ENCODE results near the gene ANOS1.

ANOS1 gene

GRCh38 chrX:8683687-8684086 lies 48.2 kb downstream of the ANOS1 start:
- H3K27ac ChIP-seq (ENCODE audit: insufficient read depth in 1 of 2, low read depth in 1 of 2, low read length in 2 of 2, poor library complexity in 1 of 2, severe bottlenecking in 2 of 2) = no peak overlapping the region
- WGBS (ENCODE audit: insufficient coverage) = 89% methylated on average over 5 of the region's 5 CpGs
- peaks cover 0 to 1% (median 0%) of the 10 kb centered on the region in 5 experiments for H3K9me3 ChIP-seq (ENCODE audit: control extremely low read depth in 1 of 5, control insufficient read depth in 4 of 5, insufficient read depth in 2 of 5, low read depth in 1 of 5, low read length in 4 of 5)
- no peaks in the 10 kb centered on the region for H3K27me3 ChIP-seq (replicated peaks in 2 of 5; ENCODE audit: control insufficient read depth in 4 of 5, insufficient read depth in 5 of 5, low read length in 4 of 5)
- ChIA-PET POLR2A (no interaction called here), CTCF (no interaction called here)
- H3K4me3 ChIP-seq (ENCODE audit: control insufficient read depth in 1 of 7, extremely low read depth in 1 of 7, insufficient read depth in 4 of 7, low read depth in 2 of 7, low read length in 6 of 7) = no peak overlapping the region
- no peaks in the 10 kb centered on the region for H3K36me3 ChIP-seq (ENCODE audit: control insufficient read depth in 4 of 4, insufficient read depth in 4 of 4, low read length in 3 of 4)
- no peaks in the 10 kb centered on the region for H3K4me1 ChIP-seq (ENCODE audit: control extremely low read depth in 1 of 4, control insufficient read depth in 4 of 4, insufficient read depth in 4 of 4, low read length in 3 of 4)
- DNase-seq = no peak

- no peaks in the 10 kb centered on the region for H3K27me3 ChIP-seq (replicated peaks in 2 of 5; ENCODE audit: control insufficient read depth in 4 of 5, insufficient read depth in 5 of 5, low read length in 4 of 5)
- WGBS (ENCODE audit: insufficient coverage) = 86% methylated on average over 4 of the region's 7 CpGs
- no peak overlapping the region for H3K4me3 ChIP-seq (ENCODE audit: control insufficient read depth in 1 of 7, extremely low read depth in 1 of 7, insufficient read depth in 4 of 7, low read depth in 2 of 7, low read length in 6 of 7)
- peaks cover 0 to 1% (median 0%) of the 10 kb centered on the region in 5 experiments for H3K9me3 ChIP-seq (ENCODE audit: control extremely low read depth in 1 of 5, control insufficient read depth in 4 of 5, insufficient read depth in 2 of 5, low read depth in 1 of 5, low read length in 4 of 5)
- ChIA-PET POLR2A (no interaction called here), CTCF (no interaction called here)
- no peaks in the 10 kb centered on the region for H3K4me1 ChIP-seq (ENCODE audit: control extremely low read depth in 1 of 4, control insufficient read depth in 4 of 4, insufficient read depth in 4 of 4, low read length in 3 of 4)
- no peak for DNase-seq
- H3K36me3 ChIP-seq (ENCODE audit: control insufficient read depth in 4 of 4, insufficient read depth in 4 of 4, low read length in 3 of 4) = no peaks in the 10 kb centered on the region
- no peak overlapping the region for H3K27ac ChIP-seq (ENCODE audit: insufficient read depth in 1 of 2, low read depth in 1 of 2, low read length in 2 of 2, poor library complexity in 1 of 2, severe bottlenecking in 2 of 2)
Measured at GRCh38 chrX:8679550-8679949, 52.4 kb downstream of the ANOS1 start.

GRCh38 chrX:8675006-8675630 lies 56.8 kb downstream of the ANOS1 start:
- ChIA-PET POLR2A (no interaction called here), CTCF (interaction anchor here (0.7 kb wide), 1 partner anchor 411 kb away, joined by 4 read pairs; no protein-coding TSS in a partner anchor)

GRCh38 chrX:8673201-8673600 lies 58.7 kb downstream of the ANOS1 start:
- Histone ChIP-seq H3K27me3 (replicated peaks in 2 of 5; ENCODE audit: control insufficient read depth in 4 of 5, insufficient read depth in 5 of 5, low read length in 4 of 5) (no peaks in the 10 kb centered on the region), H3K4me3 (ENCODE audit: control insufficient read depth in 1 of 7, extremely low read depth in 1 of 7, insufficient read depth in 4 of 7, low read depth in 2 of 7, low read length in 6 of 7) (no peak overlapping the region), H3K9me3 (ENCODE audit: control extremely low read depth in 1 of 5, control insufficient read depth in 4 of 5, insufficient read depth in 2 of 5, low read depth in 1 of 5, low read length in 4 of 5) (no peaks in the 10 kb centered on the region), H3K4me1 (ENCODE audit: control extremely low read depth in 1 of 4, control insufficient read depth in 4 of 4, insufficient read depth in 4 of 4, low read length in 3 of 4) (no peaks in the 10 kb centered on the region), H3K36me3 (ENCODE audit: control insufficient read depth in 4 of 4, insufficient read depth in 4 of 4, low read length in 3 of 4) (no peaks in the 10 kb centered on the region), H3K27ac (ENCODE audit: insufficient read depth in 1 of 2, low read depth in 1 of 2, low read length in 2 of 2, poor library complexity in 1 of 2, severe bottlenecking in 2 of 2) (no peak overlapping the region)
- WGBS (ENCODE audit: insufficient coverage) = 89% methylated on average over 4 of the region's 5 CpGs
- ChIA-PET CTCF (no interaction called here), POLR2A (no interaction called here)
- DNase-seq = no peak

More at GRCh38 chrX:8675006-8675630, 56.8 kb downstream of the ANOS1 start:
- Histone ChIP-seq H3K4me1 (ENCODE audit: control extremely low read depth in 1 of 4, control insufficient read depth in 4 of 4, insufficient read depth in 4 of 4, low read length in 3 of 4) (no peaks in the 10 kb centered on the region), H3K27me3 (replicated peaks in 2 of 5; ENCODE audit: control insufficient read depth in 4 of 5, insufficient read depth in 5 of 5, low read length in 4 of 5) (no peaks in the 10 kb centered on the region), H3K9me3 (ENCODE audit: control extremely low read depth in 1 of 5, control insufficient read depth in 4 of 5, insufficient read depth in 2 of 5, low read depth in 1 of 5, low read length in 4 of 5) (peaks cover 0 to 1% (median 0%) of the 10 kb centered on the region in 5 experiments), H3K4me3 (ENCODE audit: control insufficient read depth in 1 of 7, extremely low read depth in 1 of 7, insufficient read depth in 4 of 7, low read depth in 2 of 7, low read length in 6 of 7) (no peak overlapping the region), H3K36me3 (ENCODE audit: control insufficient read depth in 4 of 4, insufficient read depth in 4 of 4, low read length in 3 of 4) (no peaks in the 10 kb centered on the region), H3K27ac (ENCODE audit: insufficient read depth in 1 of 2, low read depth in 1 of 2, low read length in 2 of 2, poor library complexity in 1 of 2, severe bottlenecking in 2 of 2) (no peak overlapping the region)
- WGBS (ENCODE audit: insufficient coverage) = 100% methylated on average over 2 of the region's 6 CpGs
- DNase-seq = no peak

- Histone ChIP-seq H3K9me3 (ENCODE audit: control extremely low read depth in 1 of 5, control insufficient read depth in 4 of 5, insufficient read depth in 2 of 5, low read depth in 1 of 5, low read length in 4 of 5) (no peaks in the 10 kb centered on the region), H3K36me3 (ENCODE audit: control insufficient read depth in 4 of 4, insufficient read depth in 4 of 4, low read length in 3 of 4) (no peaks in the 10 kb centered on the region), H3K27me3 (replicated peaks in 2 of 5; ENCODE audit: control insufficient read depth in 4 of 5, insufficient read depth in 5 of 5, low read length in 4 of 5) (no peaks in the 10 kb centered on the region), H3K4me1 (ENCODE audit: control extremely low read depth in 1 of 4, control insufficient read depth in 4 of 4, insufficient read depth in 4 of 4, low read length in 3 of 4) (no peaks in the 10 kb centered on the region), H3K4me3 (ENCODE audit: control insufficient read depth in 1 of 7, extremely low read depth in 1 of 7, insufficient read depth in 4 of 7, low read depth in 2 of 7, low read length in 6 of 7) (no peak overlapping the region), H3K27ac (ENCODE audit: insufficient read depth in 1 of 2, low read depth in 1 of 2, low read length in 2 of 2, poor library complexity in 1 of 2, severe bottlenecking in 2 of 2) (no peak overlapping the region)
- CTCF ChIA-PET = no interaction called here
- POLR2A ChIA-PET = no interaction called here
- WGBS (ENCODE audit: insufficient coverage) = 81% methylated on average over 2 of the region's 2 CpGs
- no peak for DNase-seq
Measured at GRCh38 chrX:8672176-8672575, 59.8 kb downstream of the ANOS1 start.

- no CpG with 5 or more reads among the region's 8 CpGs for WGBS (ENCODE audit: insufficient coverage)
- Histone ChIP-seq H3K27me3 (replicated peaks in 2 of 5; ENCODE audit: control insufficient read depth in 4 of 5, insufficient read depth in 5 of 5, low read length in 4 of 5) (no peaks in the 10 kb centered on the region), H3K27ac (ENCODE audit: insufficient read depth in 1 of 2, low read depth in 1 of 2, low read length in 2 of 2, poor library complexity in 1 of 2, severe bottlenecking in 2 of 2) (no peak overlapping the region), H3K9me3 (ENCODE audit: control extremely low read depth in 1 of 5, control insufficient read depth in 4 of 5, insufficient read depth in 2 of 5, low read depth in 1 of 5, low read length in 4 of 5) (no peaks in the 10 kb centered on the region), H3K4me3 (ENCODE audit: control insufficient read depth in 1 of 7, extremely low read depth in 1 of 7, insufficient read depth in 4 of 7, low read depth in 2 of 7, low read length in 6 of 7) (no peak overlapping the region), H3K36me3 (ENCODE audit: control insufficient read depth in 4 of 4, insufficient read depth in 4 of 4, low read length in 3 of 4) (no peaks in the 10 kb centered on the region), H3K4me1 (ENCODE audit: control extremely low read depth in 1 of 4, control insufficient read depth in 4 of 4, insufficient read depth in 4 of 4, low read length in 3 of 4) (no peaks in the 10 kb centered on the region)
- ChIA-PET POLR2A (no interaction called here), CTCF (no interaction called here)
- DNase-seq = peak; percentile 14 to 58 (median 40)
Measured at GRCh38 chrX:8668813-8669212, 63.1 kb downstream of the ANOS1 start.

- Histone ChIP-seq H3K9me3 (ENCODE audit: control extremely low read depth in 1 of 5, control insufficient read depth in 4 of 5, insufficient read depth in 2 of 5, low read depth in 1 of 5, low read length in 4 of 5) (no peaks in the 10 kb centered on the region), H3K36me3 (ENCODE audit: control insufficient read depth in 4 of 4, insufficient read depth in 4 of 4, low read length in 3 of 4) (no peaks in the 10 kb centered on the region), H3K27ac (ENCODE audit: insufficient read depth in 1 of 2, low read depth in 1 of 2, low read length in 2 of 2, poor library complexity in 1 of 2, severe bottlenecking in 2 of 2) (no peak overlapping the region), H3K4me1 (ENCODE audit: control extremely low read depth in 1 of 4, control insufficient read depth in 4 of 4, insufficient read depth in 4 of 4, low read length in 3 of 4) (no peaks in the 10 kb centered on the region), H3K4me3 (ENCODE audit: control insufficient read depth in 1 of 7, extremely low read depth in 1 of 7, insufficient read depth in 4 of 7, low read depth in 2 of 7, low read length in 6 of 7) (no peak overlapping the region), H3K27me3 (replicated peaks in 2 of 5; ENCODE audit: control insufficient read depth in 4 of 5, insufficient read depth in 5 of 5, low read length in 4 of 5) (no peaks in the 10 kb centered on the region)
- DNase-seq = peak in 2 of 3 donors; percentile 4 to 29
- ChIA-PET CTCF (no interaction called here), POLR2A (no interaction called here)
- WGBS (ENCODE audit: insufficient coverage) = 71% methylated on average over 1 of the region's 1 CpG
Measured at GRCh38 chrX:8663325-8663724, 68.6 kb downstream of the ANOS1 start.

Measured in common myeloid progenitor, CD34-positive (primary cell).